GM23248 (cell line): Measurements from ENCODE around the gene FRMD1. TPM values are rescaled to one million over a fixed set of nuclear protein-coding genes. Genes with fewer than 3 reads are reported as not detected.
A peak's percentile ranks its signal among the peaks of the same experiment; 100 is the strongest.

Experiments used
- DNase-seq: peaks from one replicate; pipeline ENCODE4 v3.0.0-alpha.2; 2015
- H2AFZ ChIP-seq: fragments of 200-600 bp; sonication (generic); 2 replicates; pipeline ENCODE4 v1.6.1; 2016; ENCODE audit warnings: antibody characterized with exemption
- H3F3A ChIP-seq: fragments of 200-600 bp; sonication (generic); 2 replicates; pipeline ENCODE4 v1.6.1; 2016; ENCODE audit warnings: mild to moderate bottlenecking, antibody characterized with exemption, mixed run types; ENCODE audit not compliant: insufficient read depth
- H3K27ac ChIP-seq: fragments of 200-600 bp; sonication (generic); 2 replicates; pipeline ENCODE4 v1.5.1; 2016; ENCODE audit warnings: mild to moderate bottlenecking
- H3K27me3 ChIP-seq: fragments of 200-600 bp; sonication (generic); replicated peaks from 2 replicates; pipeline ENCODE4 v1.6.1; 2016; ENCODE audit warnings: mild to moderate bottlenecking; ENCODE audit not compliant: insufficient read depth
- H3K36me3 ChIP-seq: fragments of 200-600 bp; sonication (generic); 2 replicates; pipeline ENCODE4 v1.6.1; 2016; ENCODE audit warnings: low read depth, mild to moderate bottlenecking
- H3K4me1 ChIP-seq: fragments of 200-600 bp; sonication (generic); 2 replicates; pipeline ENCODE4 v1.6.1; 2016; ENCODE audit warnings: mild to moderate bottlenecking; ENCODE audit not compliant: insufficient read depth
- H3K4me2 ChIP-seq: fragments of 200-600 bp; sonication (generic); one replicate; pipeline ENCODE4 v1.6.1; 2016; ENCODE audit warnings: mild to moderate bottlenecking; ENCODE audit not compliant: unreplicated experiment
- H3K4me3 ChIP-seq: fragments of 200-600 bp; sonication (generic); 2 replicates; pipeline ENCODE4 v1.5.1; 2016; ENCODE audit warnings: mild to moderate bottlenecking
- H3K79me2 ChIP-seq: fragments of 200-600 bp; sonication (generic); 2 replicates; pipeline ENCODE4 v1.6.1; 2016; ENCODE audit warnings: mild to moderate bottlenecking; ENCODE audit not compliant: insufficient read depth
- H3K9ac ChIP-seq: fragments of 200-600 bp; sonication (generic); 2 replicates; pipeline ENCODE4 v1.6.1; 2016; ENCODE audit warnings: mild to moderate bottlenecking
- H3K9me2 ChIP-seq: fragments of 200-600 bp; sonication (generic); 2 replicates; pipeline ENCODE4 v1.6.1; 2016; ENCODE audit warnings: mixed run types, mild to moderate bottlenecking, moderate library complexity; ENCODE audit not compliant: insufficient read depth
- H3K9me3 ChIP-seq: fragments of 200-600 bp; sonication (generic); one replicate; pipeline ENCODE4 v1.6.1; 2017; ENCODE audit warnings: low read depth
- H4K20me1 ChIP-seq: fragments of 200-600 bp; sonication (generic); 2 replicates; pipeline ENCODE4 v1.6.0; 2016; ENCODE audit not compliant: insufficient read depth
- EZH2 ChIP-seq: fragments of 200-600 bp; sonication (generic); IDR thresholded peaks from 2 replicates; pipeline ENCODE4 v1.6.1; 2018; ENCODE audit warnings: antibody characterized with exemption, mild to moderate bottlenecking; ENCODE audit not compliant: insufficient read depth, poor library complexity, severe bottlenecking
- EZH2phosphoT487 ChIP-seq: fragments of 200-600 bp; sonication (generic); IDR thresholded peaks from 2 replicates; pipeline ENCODE4 v1.6.1; 2018; ENCODE audit warnings: antibody characterized with exemption, moderate library complexity, mild to moderate bottlenecking, low read depth; ENCODE audit not compliant: insufficient read depth
- WGBS, 2 experiments: methylation state at CpG; one replicate each; pipeline ENCODE4 v1.1.6; 2015 to 2017; ENCODE audit warnings: low lambda C conversion rate in 2 of 2, low coverage in 1 of 2; ENCODE audit errors: missing lambda C conversion rate in 2 of 2; 5-methylcytosine and 5-hydroxymethylcytosine counted together
- in situ Hi-C: fragments of 300-500 bp; cut with MboI; formaldehyde crosslinking; loops from 2 replicates; pipeline ENCODE4 v1.15.0; 2020
- polyA plus RNA-seq: library from polyadenylated mRNA; unstranded; fragments of >200 nt; fragmentation: Nextera tagmentation; extraction: Ambion mirVana; gene quantifications from 2 replicates; pipeline ENCODE4 v1.2.1, GENCODE V29; 2016
- total RNA-seq: library from RNA; depleted of rRNA; stranded (reverse); fragments of >200 nt; shearing (Covaris generic); gene quantifications from 2 replicates; pipeline ENCODE4 v1.2.3, GENCODE V29; 2014

The FRMD1 gene
- total and polyA plus RNA-seq, 2 experiments from 2014 or later = not detected

- H3F3A ChIP-seq = peaks cover 39% of the 10 kb centered on the region
Measured at GRCh38 chr6:168030908-168031307, 48.1 kb downstream of the FRMD1 start.

GRCh38 chr6:168030218-168030746 lies 48.7 kb downstream of the FRMD1 start:
- WGBS, 2 experiments = 88 to 97% methylated on average over 5 of the region's 5 CpGs
- H3K36me3 ChIP-seq = no peaks in the 10 kb centered on the region
- in situ Hi-C loops = no loop called here
- no peak overlapping the region for H3K9ac ChIP-seq
- no peaks in the 10 kb centered on the region for H3K9me3 ChIP-seq
- H3K4me3 ChIP-seq = no peak overlapping the region
- TF ChIP-seq EZH2phosphoT487 (no peak), EZH2 (no peak)
- H2AFZ ChIP-seq = no peak overlapping the region
- peaks cover 19% of the 10 kb centered on the region for H3K4me1 ChIP-seq
- peaks cover 39% of the 10 kb centered on the region for H3F3A ChIP-seq
- no peak overlapping the region for H3K4me2 ChIP-seq
- no peaks in the 10 kb centered on the region for H3K9me2 ChIP-seq
- no peaks in the 10 kb centered on the region for H4K20me1 ChIP-seq
- no peak for DNase-seq
- H3K27me3 ChIP-seq = no peaks in the 10 kb centered on the region
- H3K27ac ChIP-seq = no peak overlapping the region
- H3K79me2 ChIP-seq = no peaks in the 10 kb centered on the region

More at GRCh38 chr6:168030908-168031307, 48.1 kb downstream of the FRMD1 start:
- Histone ChIP-seq H3K36me3 (no peaks in the 10 kb centered on the region), H3K9me2 (no peaks in the 10 kb centered on the region), H3K9ac (no peak overlapping the region), H3K79me2 (no peaks in the 10 kb centered on the region), H3K4me1 (peaks cover 22% of the 10 kb centered on the region), H4K20me1 (no peaks in the 10 kb centered on the region), H2AFZ (no peak overlapping the region), H3K4me2 (peak overlapping the region; percentile 36), H3K9me3 (no peaks in the 10 kb centered on the region), H3K27ac (no peak overlapping the region), H3K27me3 (no peaks in the 10 kb centered on the region), H3K4me3 (no peak overlapping the region)
- in situ Hi-C loops = no loop called here
- WGBS, 2 experiments = 98 to 100% methylated on average over 2 of the region's 2 CpGs
- TF ChIP-seq EZH2 (no peak), EZH2phosphoT487 (no peak)
- DNase-seq = no peak

- Histone ChIP-seq H4K20me1 (no peaks in the 10 kb centered on the region), H3K9me2 (no peaks in the 10 kb centered on the region), H3K36me3 (no peaks in the 10 kb centered on the region), H3F3A (peaks cover 35% of the 10 kb centered on the region), H3K27ac (no peak overlapping the region), H3K9ac (no peak overlapping the region), H3K9me3 (no peaks in the 10 kb centered on the region), H3K4me3 (no peak overlapping the region), H3K79me2 (no peaks in the 10 kb centered on the region), H2AFZ (no peak overlapping the region), H3K4me1 (peaks cover 19% of the 10 kb centered on the region), H3K4me2 (no peak overlapping the region), H3K27me3 (no peaks in the 10 kb centered on the region)
- WGBS, 2 experiments = 94 to 95% methylated on average over 14 of the region's 14 CpGs
- DNase-seq = no peak
- TF ChIP-seq EZH2phosphoT487 (no peak), EZH2 (no peak)
- in situ Hi-C loops = no loop called here
Measured at GRCh38 chr6:168029459-168030217, 49.4 kb downstream of the FRMD1 start.

GRCh38 chr6:168028181-168028580 lies 50.8 kb downstream of the FRMD1 start:
- Histone ChIP-seq H3K36me3 (no peaks in the 10 kb centered on the region), H3K9ac (no peak overlapping the region), H4K20me1 (no peaks in the 10 kb centered on the region), H3F3A (peaks cover 20% of the 10 kb centered on the region), H3K4me1 (peaks cover 19% of the 10 kb centered on the region), H3K27me3 (no peaks in the 10 kb centered on the region), H2AFZ (no peak overlapping the region), H3K27ac (no peak overlapping the region), H3K9me3 (no peaks in the 10 kb centered on the region), H3K4me2 (no peak overlapping the region), H3K9me2 (no peaks in the 10 kb centered on the region), H3K79me2 (no peaks in the 10 kb centered on the region), H3K4me3 (no peak overlapping the region)
- in situ Hi-C loops = no loop called here
- WGBS, 2 experiments = 92 to 93% methylated on average over 9 of the region's 9 CpGs
- TF ChIP-seq EZH2 = no peak
- TF ChIP-seq EZH2phosphoT487 = no peak
- no peak for DNase-seq
